ENCODE data around the gene TAX1BP1. TPM values are rescaled to one million over a fixed set of nuclear protein-coding genes. Genes with fewer than 3 reads are reported as not detected.

TAX1BP1 gene
- total RNA-seq, 4 donors from 2014 or later: 64.4 to 109 (median 83.0) TPM

GRCh38 chr7:27779873-27780272 is 39.9 kb downstream of the TAX1BP1 start:
- Histone ChIP-seq H3K36me3 (peaks cover 0 to 4% (median 0%) of the 10 kb centered on the region in 3 donors), H3K27me3 (no peaks in the 10 kb centered on the region), H3K9me3 (no peaks in the 10 kb centered on the region), H3K4me3 (no peak overlapping the region), H3K27ac (no peak overlapping the region), H3K4me1 (no peaks in the 10 kb centered on the region)
- no peak for DNase-seq
- TF ChIP-seq CTCF (IDR thresholded peaks at IDR 0.05) (no peak), POLR2A (IDR thresholded peaks at IDR 0.05) (no peak)

DNA sequence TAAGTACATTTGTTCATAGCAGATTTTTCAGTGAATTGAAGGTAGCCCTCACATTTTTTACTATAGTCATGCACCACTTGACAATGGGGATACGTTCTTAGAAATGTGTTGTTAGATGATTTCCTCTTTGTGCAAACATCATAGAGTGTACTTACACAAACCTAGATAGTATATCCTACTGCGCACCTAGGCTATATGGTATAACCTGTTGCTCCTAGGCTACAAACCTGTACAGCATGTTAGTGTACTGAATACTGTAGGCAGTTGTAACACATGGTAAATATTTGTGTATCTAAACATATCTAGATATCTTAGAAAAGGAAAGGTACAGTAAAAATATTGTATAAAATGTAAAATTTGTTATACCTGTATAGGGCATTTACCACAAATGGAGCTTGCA is 41.2 kb downstream of the TAX1BP1 start:
- H3K9me3 ChIP-seq: no peaks in the 10 kb centered on the region
- TF ChIP-seq CTCF (IDR thresholded peaks at IDR 0.05) (no peak), POLR2A (IDR thresholded peaks at IDR 0.05) (no peak)
- DNase-seq: no peak
- no peak overlapping the region for H3K4me3 ChIP-seq
- H3K36me3 ChIP-seq: peaks cover 0 to 14% (median 0%) of the 10 kb centered on the region in 3 donors
- H3K27ac ChIP-seq: no peak overlapping the region
- H3K4me1 ChIP-seq: no peaks in the 10 kb centered on the region
- no peaks in the 10 kb centered on the region for H3K27me3 ChIP-seq

- Histone ChIP-seq H3K4me3 (no peak overlapping the region), H3K4me1 (no peaks in the 10 kb centered on the region), H3K36me3 (peaks cover 0 to 29% (median 0%) of the 10 kb centered on the region in 3 donors), H3K27me3 (no peaks in the 10 kb centered on the region), H3K27ac (no peak overlapping the region), H3K9me3 (no peaks in the 10 kb centered on the region)
- DNase-seq: no peak
- TF ChIP-seq POLR2A (IDR thresholded peaks at IDR 0.05): no peak
- no peak for TF ChIP-seq CTCF (IDR thresholded peaks at IDR 0.05)
Measured at GRCh38 chr7:27782849-27783248, 42.9 kb downstream of the TAX1BP1 start.

DNA sequence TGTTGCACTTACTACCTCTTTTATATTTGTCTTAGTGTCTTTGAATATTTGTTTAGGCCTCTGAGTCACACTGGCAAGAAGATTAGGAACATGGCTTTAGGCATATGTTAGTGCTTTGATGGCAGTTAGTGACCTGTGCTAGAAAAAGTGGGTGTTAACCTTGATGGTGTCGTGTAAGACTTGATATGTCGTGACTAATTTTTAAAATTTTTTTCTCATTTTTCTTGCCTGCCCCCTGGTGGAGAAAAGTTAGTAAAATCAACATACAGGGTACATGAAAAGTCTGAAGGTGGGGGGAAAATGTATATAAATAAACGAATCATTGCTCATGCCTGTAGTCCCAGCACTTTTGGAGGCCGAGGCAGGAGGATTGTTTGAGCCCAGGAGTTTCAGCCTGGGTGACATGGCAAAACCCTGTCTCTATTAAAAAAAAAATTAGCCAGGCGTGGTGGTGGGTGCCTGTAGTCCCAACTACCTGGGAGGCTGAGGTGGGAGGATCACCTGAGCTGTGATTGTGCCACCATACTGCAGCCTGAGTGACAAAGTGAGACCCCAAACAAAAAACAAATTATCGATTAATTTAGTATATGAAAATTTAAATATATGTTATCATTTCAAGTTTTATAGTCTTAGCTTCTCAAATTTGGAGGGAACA is 44.6 kb downstream of the TAX1BP1 start:
- Histone ChIP-seq H3K4me1 (no peaks in the 10 kb centered on the region), H3K36me3 (peaks cover 0 to 42% (median 0%) of the 10 kb centered on the region in 3 donors), H3K27me3 (no peaks in the 10 kb centered on the region), H3K4me3 (no peak overlapping the region), H3K27ac (no peak overlapping the region), H3K9me3 (no peaks in the 10 kb centered on the region)
- DNase-seq: no peak
- peak; percentile 45 to 70 (median 54) for TF ChIP-seq CTCF (IDR thresholded peaks at IDR 0.05)
- TF ChIP-seq POLR2A (IDR thresholded peaks at IDR 0.05): no peak

GRCh38 chr7:27788437-27788836 is 48.5 kb downstream of the TAX1BP1 start:
- H3K27me3 ChIP-seq: no peaks in the 10 kb centered on the region
- no peaks in the 10 kb centered on the region for H3K9me3 ChIP-seq
- DNase-seq: no peak
- H3K4me3 ChIP-seq: no peak overlapping the region
- TF ChIP-seq CTCF (IDR thresholded peaks at IDR 0.05): no peak
- TF ChIP-seq POLR2A (IDR thresholded peaks at IDR 0.05): no peak
- H3K36me3 ChIP-seq: peaks cover 0 to 64% (median 0%) of the 10 kb centered on the region in 3 donors
- H3K27ac ChIP-seq: no peak overlapping the region
- no peaks in the 10 kb centered on the region for H3K4me1 ChIP-seq
